ENCODE measurements around the gene CEP128.

GRCh38 chr14:80965037-80965436, 23.5 kb upstream of the CEP128 start:
- TF ChIP-seq CTCF (optimal IDR thresholded peaks at IDR 0.05 in 1 of 3, IDR thresholded peaks at IDR 0.05 in 1 of 3, conservative IDR thresholded peaks at IDR 0.05 in 1 of 3; ENCODE audit: extremely low read depth in 1 of 3, insufficient read depth in 2 of 3, low read length in 3 of 3) (no peak), EZH2 (IDR thresholded peaks at IDR 0.05; ENCODE audit: low read length) (no peak)
